WTC11 (cell line): ENCODE data around the gene ST6GAL1. TPM values are rescaled to one million over a fixed set of nuclear protein-coding genes. Genes with fewer than 3 reads are reported as not detected.

Experiments used
- ATAC-seq: fragments of 200-7000 bp; cut with Tn5 transposase; 2 replicates; pipeline ENCODE4 v1.10.0; 2021; ENCODE audit warnings: mild to moderate bottlenecking, moderate library complexity
- CTCF ChIA-PET: fragments of 300-600 bp; sonication (Branson Sonifier 250); formaldehyde crosslinking; loops from one replicate; lab custom pipeline; 2021; ENCODE audit warnings: antibody characterized with exemption; lab: Charles Lee
- POLR2A ChIA-PET: fragments of 350-600 bp; sonication (Branson Sonifier 250); formaldehyde crosslinking; loops from one replicate; lab custom pipeline; 2021; ENCODE audit warnings: antibody characterized with exemption; lab: Charles Lee
- DNase-seq: peaks from one replicate; pipeline ENCODE4 v3.0.0; 2021; ENCODE audit warnings: low spot score
- H3K27ac Mint-ChIP-seq: 2 replicates; pipeline ENCODE4 v1.8.0; 2021; ENCODE audit warnings: mixed read lengths
- H3K27me3 Mint-ChIP-seq: 2 replicates; pipeline ENCODE4 v1.8.0; 2021; ENCODE audit warnings: low read depth, mild to moderate bottlenecking, moderate library complexity, mixed read lengths
- H3K36me3 Mint-ChIP-seq: 2 replicates; pipeline ENCODE4 v1.8.0; 2021; ENCODE audit warnings: mixed read lengths
- H3K4me1 Mint-ChIP-seq: 2 replicates; pipeline ENCODE4 v1.8.0; 2022; ENCODE audit warnings: mixed read lengths
- H3K4me3 Mint-ChIP-seq: 2 replicates; pipeline ENCODE4 v1.8.0; 2021; ENCODE audit warnings: mild to moderate bottlenecking, moderate library complexity, mixed read lengths
- H3K9me3 Mint-ChIP-seq: 2 replicates; pipeline ENCODE4 v1.8.0; 2021; ENCODE audit warnings: mixed read lengths
- ATF1 ChIP-seq: sonication (generic); formaldehyde crosslinking; IDR thresholded peaks from 2 replicates; pipeline ENCODE4 v1.8.1; 2023; ENCODE audit warnings: mild to moderate bottlenecking, moderate library complexity, missing genetic modification reagents
- CREB1 ChIP-seq: sonication (generic); formaldehyde crosslinking; IDR thresholded peaks from 2 replicates; pipeline ENCODE4 v1.8.0; 2023; ENCODE audit warnings: mild to moderate bottlenecking, missing genetic modification reagents
- EMX1 ChIP-seq: fragments of 250-450 bp; sonication (Bioruptor Pico); IDR thresholded peaks from 2 replicates; pipeline ENCODE4 v1.8.0; 2021; ENCODE audit warnings: mild to moderate bottlenecking
- JUN ChIP-seq: sonication (generic); formaldehyde crosslinking; IDR thresholded peaks from 2 replicates; pipeline ENCODE4 v1.8.0; 2023; ENCODE audit warnings: mild to moderate bottlenecking, missing genetic modification reagents
- PRRX2 ChIP-seq: fragments of 250-450 bp; sonication (Bioruptor Pico); IDR thresholded peaks from 2 replicates; pipeline ENCODE4 v1.8.0; 2021; ENCODE audit warnings: mild to moderate bottlenecking
- RELA ChIP-seq: sonication (generic); formaldehyde crosslinking; IDR thresholded peaks from 2 replicates; pipeline ENCODE4 v1.8.1; 2022; ENCODE audit warnings: missing genetic modification reagents, mild to moderate bottlenecking, borderline replicate concordance
- SMAD4 ChIP-seq: sonication (generic); formaldehyde crosslinking; IDR thresholded peaks from 2 replicates; pipeline ENCODE4 v1.8.0; 2022; ENCODE audit warnings: mild to moderate bottlenecking, missing genetic modification reagents
- ZNF232 ChIP-seq: sonication (generic); formaldehyde crosslinking; IDR thresholded peaks from 2 replicates; pipeline ENCODE4 v1.8.0; 2022; ENCODE audit warnings: mild to moderate bottlenecking, missing genetic modification reagents
- ZNF416 ChIP-seq: fragments of 250-450 bp; sonication (Bioruptor Pico); IDR thresholded peaks from 2 replicates; pipeline ENCODE4 v1.9.0; 2021; ENCODE audit warnings: mild to moderate bottlenecking, inconsistent platforms
- ZNF423 ChIP-seq: fragments of 250-450 bp; sonication (Bioruptor Pico); IDR thresholded peaks from 2 replicates; pipeline ENCODE4 v2.1.2; 2022; ENCODE audit warnings: mild to moderate bottlenecking, moderate library complexity
- total RNA-seq: library from RNA; stranded (reverse); gene quantifications from 3 replicates; pipeline ENCODE4 v1.2.3, GENCODE V29; 2021
- TF ChIP-seq, protein P1 (sequence below): sonication (generic); formaldehyde crosslinking; IDR thresholded peaks from 2 replicates; pipeline ENCODE4 v1.8.1; 2022; ENCODE audit warnings: low read depth, missing genetic modification reagents, borderline replicate concordance
- TF ChIP-seq, protein P2 (sequence below): fragments of 250-450 bp; sonication (Bioruptor Pico); conservative IDR thresholded peaks from 2 replicates; pipeline ENCODE4 v1.9.0; 2021; ENCODE audit warnings: mild to moderate bottlenecking
- TF ChIP-seq, protein P3 (sequence below): sonication (generic); formaldehyde crosslinking; IDR thresholded peaks from 2 replicates; pipeline ENCODE4 v1.8.0; 2023; ENCODE audit warnings: missing genetic modification reagents
- TF ChIP-seq, protein P4 (sequence below): sonication (generic); formaldehyde crosslinking; IDR thresholded peaks from 2 replicates; pipeline ENCODE4 v1.8.1; 2022; ENCODE audit warnings: mild to moderate bottlenecking, moderate library complexity, missing genetic modification reagents
- TF ChIP-seq, protein P5 (sequence below): sonication (generic); formaldehyde crosslinking; IDR thresholded peaks from 2 replicates; pipeline ENCODE4 v1.8.0; 2022; ENCODE audit warnings: mild to moderate bottlenecking, missing genetic modification reagents

Gene ST6GAL1
- total RNA-seq, 1 experiment from 2014 or later: 87.5 TPM

DNA sequence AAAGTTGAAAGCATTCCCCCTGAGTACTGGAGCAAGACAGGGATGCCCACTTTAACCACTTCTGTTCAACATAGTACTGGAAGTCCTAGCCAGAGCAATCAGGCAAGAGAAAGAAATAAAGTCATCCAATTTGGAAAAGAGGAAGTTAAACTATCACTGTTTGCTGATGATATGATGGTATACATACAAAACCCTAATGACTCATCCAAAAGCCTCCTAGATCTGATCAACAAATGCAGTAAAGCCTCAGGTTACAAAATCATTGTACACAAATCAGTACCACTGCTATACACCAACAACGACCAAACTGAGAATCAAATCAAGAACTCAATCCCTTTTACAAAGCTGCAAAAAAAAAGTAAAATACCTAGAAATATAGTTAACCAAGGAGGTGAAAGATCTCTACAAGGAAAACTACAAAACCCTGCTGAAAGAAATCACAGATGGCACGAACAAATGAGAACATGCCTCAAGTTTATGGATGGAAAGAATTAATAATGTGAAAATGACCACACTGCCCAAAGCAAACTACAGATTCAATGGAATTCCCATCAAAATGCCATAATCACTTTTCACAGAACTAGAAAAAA is 168.7 kb downstream of the ST6GAL1 start:
- peaks cover 8% of the 10 kb centered on the region for H3K4me1 Mint-ChIP-seq
- H3K4me3 Mint-ChIP-seq: no peak overlapping the region
- no peak for ATAC-seq
- DNase-seq: no peak
- peaks cover 5% of the 10 kb centered on the region for H3K9me3 Mint-ChIP-seq
- peaks cover 5% of the 10 kb centered on the region for H3K36me3 Mint-ChIP-seq
- no peak overlapping the region for H3K27ac Mint-ChIP-seq
- TF ChIP-seq CREB1 (CRISPR knock-in tag) (no peak), ZNF423 (CRISPR knock-in tag) (no peak), ATF1 (CRISPR knock-in tag) (no peak), RELA (CRISPR knock-in tag) (no peak), EMX1 (CRISPR knock-in tag) (no peak), JUN (CRISPR knock-in tag) (no peak), SMAD4 (CRISPR knock-in tag) (no peak), ZNF232 (no peak), PRRX2 (no peak), ZNF416 (CRISPR knock-in tag) (no peak)
- TF ChIP-seq, protein P1, sequence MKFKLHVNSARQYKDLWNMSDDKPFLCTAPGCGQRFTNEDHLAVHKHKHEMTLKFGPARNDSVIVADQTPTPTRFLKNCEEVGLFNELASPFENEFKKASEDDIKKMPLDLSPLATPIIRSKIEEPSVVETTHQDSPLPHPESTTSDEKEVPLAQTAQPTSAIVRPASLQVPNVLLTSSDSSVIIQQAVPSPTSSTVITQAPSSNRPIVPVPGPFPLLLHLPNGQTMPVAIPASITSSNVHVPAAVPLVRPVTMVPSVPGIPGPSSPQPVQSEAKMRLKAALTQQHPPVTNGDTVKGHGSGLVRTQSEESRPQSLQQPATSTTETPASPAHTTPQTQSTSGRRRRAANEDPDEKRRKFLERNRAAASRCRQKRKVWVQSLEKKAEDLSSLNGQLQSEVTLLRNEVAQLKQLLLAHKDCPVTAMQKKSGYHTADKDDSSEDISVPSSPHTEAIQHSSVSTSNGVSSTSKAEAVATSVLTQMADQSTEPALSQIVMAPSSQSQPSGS (CRISPR knock-in tag): no peak
- TF ChIP-seq, protein P2, sequence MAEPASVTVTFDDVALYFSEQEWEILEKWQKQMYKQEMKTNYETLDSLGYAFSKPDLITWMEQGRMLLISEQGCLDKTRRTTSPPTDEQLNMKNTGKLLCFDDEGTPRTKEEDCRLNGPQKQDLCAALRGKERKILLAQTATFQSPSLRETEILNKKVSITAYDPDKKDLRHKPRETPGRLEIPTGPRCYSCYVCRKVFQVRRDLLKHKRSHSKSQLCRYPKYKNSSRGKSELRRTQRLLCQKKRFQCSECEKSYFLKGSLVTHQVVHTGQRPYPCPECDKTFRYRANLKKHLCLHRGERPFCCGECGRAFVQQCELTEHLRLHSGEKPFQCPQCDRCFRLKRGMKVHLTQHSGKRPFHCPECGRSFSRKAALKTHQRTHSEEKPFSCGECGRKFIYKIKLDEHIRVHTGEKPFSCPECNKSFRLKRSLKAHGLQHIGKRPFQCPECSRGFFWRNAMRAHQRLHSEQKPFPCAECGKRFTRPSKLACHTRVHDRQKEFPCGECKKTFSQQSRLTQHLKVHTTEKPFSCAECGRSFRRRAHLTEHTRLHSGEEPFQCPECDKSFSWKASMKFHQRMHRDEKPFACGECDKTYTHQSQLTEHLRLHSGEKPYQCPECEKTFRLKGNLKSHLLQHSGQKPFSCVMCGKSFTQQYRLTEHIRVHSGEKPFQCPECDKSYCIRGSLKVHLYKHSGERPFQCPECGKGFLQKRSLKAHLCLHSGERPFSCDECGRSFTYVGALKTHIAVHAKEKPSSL (CRISPR knock-in tag): no peak
- TF ChIP-seq, protein P3, sequence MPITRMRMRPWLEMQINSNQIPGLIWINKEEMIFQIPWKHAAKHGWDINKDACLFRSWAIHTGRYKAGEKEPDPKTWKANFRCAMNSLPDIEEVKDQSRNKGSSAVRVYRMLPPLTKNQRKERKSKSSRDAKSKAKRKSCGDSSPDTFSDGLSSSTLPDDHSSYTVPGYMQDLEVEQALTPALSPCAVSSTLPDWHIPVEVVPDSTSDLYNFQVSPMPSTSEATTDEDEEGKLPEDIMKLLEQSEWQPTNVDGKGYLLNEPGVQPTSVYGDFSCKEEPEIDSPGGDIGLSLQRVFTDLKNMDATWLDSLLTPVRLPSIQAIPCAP (CRISPR knock-in tag): no peak
- ChIA-PET POLR2A (no interaction called here), CTCF (no interaction called here)
- no peaks in the 10 kb centered on the region for H3K27me3 Mint-ChIP-seq

DNA sequence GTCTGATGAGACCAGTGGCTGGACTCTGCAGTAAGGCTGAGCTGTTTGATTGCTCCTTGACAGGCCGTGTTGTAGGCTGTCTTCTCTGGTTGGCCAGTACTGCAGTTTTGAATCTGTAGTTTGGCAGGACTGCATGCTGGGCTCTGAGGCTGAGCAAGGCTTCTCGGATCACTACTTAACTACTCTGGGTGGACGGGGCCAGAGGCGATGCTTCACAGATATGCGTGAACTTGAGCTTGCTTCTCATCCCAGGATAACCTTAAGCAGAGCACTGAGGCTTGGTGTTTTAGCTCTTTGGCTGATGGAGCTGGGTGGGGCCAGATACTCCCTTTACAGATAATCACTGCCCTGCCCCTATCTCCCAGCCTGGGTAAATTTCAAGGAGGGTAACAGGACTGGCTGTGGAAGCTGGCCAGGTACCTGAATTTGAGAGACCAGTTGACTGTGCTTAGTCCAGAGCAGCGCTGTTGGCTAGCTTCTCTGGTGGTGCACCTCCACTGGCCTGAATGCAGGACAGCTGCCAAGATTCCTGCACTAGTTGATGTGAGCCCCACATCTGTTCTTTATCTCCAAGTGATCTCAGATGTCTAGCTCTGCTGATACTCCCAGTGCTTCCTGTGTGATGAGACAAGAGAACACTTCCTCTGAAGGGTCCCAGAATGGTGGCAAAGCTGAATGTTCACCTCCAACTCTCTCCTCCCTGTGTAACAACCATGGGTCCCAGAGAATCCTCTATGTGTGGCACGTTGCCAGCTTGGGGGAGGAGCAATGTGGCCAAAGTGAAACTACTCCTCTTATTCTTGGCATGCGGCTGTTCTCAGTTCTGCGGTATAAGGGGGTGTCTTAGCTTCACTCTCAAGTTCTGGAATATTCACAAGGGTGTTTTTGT is 171.1 kb downstream of the ST6GAL1 start:
- ATAC-seq (peak; percentile 74), DNase-seq (no peak)
- Mint-ChIP-seq H3K4me3 (no peak overlapping the region), H3K36me3 (no peaks in the 10 kb centered on the region), H3K9me3 (no peaks in the 10 kb centered on the region), H3K27me3 (no peaks in the 10 kb centered on the region), H3K4me1 (peaks cover 16% of the 10 kb centered on the region), H3K27ac (no peak overlapping the region)
- TF ChIP-seq ZNF423 (CRISPR knock-in tag): no peak
- TF ChIP-seq, protein P4, sequence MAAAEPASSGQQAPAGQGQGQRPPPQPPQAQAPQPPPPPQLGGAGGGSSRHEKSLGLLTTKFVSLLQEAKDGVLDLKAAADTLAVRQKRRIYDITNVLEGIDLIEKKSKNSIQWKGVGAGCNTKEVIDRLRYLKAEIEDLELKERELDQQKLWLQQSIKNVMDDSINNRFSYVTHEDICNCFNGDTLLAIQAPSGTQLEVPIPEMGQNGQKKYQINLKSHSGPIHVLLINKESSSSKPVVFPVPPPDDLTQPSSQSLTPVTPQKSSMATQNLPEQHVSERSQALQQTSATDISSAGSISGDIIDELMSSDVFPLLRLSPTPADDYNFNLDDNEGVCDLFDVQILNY (CRISPR knock-in tag): no peak
- TF ChIP-seq, protein P5, sequence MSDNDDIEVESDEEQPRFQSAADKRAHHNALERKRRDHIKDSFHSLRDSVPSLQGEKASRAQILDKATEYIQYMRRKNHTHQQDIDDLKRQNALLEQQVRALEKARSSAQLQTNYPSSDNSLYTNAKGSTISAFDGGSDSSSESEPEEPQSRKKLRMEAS (CRISPR knock-in tag): 0 out of 2 replicates have a peak, but pooled peaks have one; percentile 24
- POLR2A ChIA-PET: interaction anchor here (1.0 to 1.4 kb wide), 2 partner anchors 8 to 170 kb away, joined by 3 to 4 read pairs; no protein-coding TSS in a partner anchor
- CTCF ChIA-PET: interaction anchor here (1.1 to 2.4 kb wide), 7 partner anchors 12 to 578 kb away, joined by 3 to 27 read pairs (median 4); partner anchors contain the start of gene RPL39L
